Hematopoietic multipotent progenitor cell treated with erythropoietin and hydrocortisone succinate and interleukin-3 and kit ligand, for 15 days (in vitro differentiated cells): ENCODE data around the gene PGF.
"Not testable (repeated sequence)": the region's sequence is repeated elsewhere in the genome, so short reads cannot be mapped to it uniquely, and the experiment has no call there.

ENCODE experiments used
- DNase-seq: peaks from one replicate; pipeline ENCODE4 v3.0.0-alpha.2; 2015; ENCODE audit warnings: low spot score

Gene PGF

DNA sequence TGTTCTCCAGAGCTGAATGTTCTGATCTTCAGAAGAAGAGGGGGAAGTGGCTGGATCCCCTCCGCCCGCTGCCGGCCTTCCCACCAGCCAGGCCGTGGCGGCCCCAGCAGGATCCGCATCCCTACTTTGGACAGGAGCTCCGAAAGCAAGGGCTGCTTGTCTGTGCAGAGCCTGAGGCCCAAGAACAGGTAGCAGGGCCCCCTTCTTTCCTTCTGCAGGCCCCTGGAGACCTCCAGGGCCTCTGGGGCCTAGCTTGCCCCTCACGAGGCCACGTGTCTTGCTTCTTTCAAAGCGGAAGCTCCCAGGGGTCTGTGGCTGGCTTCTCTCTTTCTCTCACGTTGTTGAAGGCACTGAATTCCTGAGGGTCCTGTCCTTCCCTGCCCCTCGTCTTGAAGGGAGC, 13.2 kb downstream of the PGF start:
- DNase-seq, result no peak

DNA sequence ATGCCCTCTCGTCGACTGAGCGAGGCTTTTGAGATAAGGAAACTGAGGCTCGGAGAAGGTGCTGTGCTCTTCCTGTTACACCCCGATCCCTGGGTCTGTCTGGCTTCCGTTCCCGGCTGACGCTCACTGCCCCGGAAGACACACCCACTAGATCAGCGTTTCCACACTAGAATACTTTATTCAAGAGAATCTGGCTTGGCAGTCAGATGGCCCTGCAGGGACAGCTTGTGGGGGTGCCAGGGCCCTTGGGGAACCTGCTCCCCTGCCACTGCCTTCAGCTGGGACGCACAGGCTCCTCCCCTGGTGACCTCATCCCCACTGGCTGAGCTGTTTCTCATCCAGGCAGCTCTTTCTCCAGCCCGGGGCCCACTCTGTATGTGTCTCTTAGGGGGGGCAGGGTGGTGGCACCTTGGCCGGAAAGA, 13.7 kb downstream of the PGF start:
- peak; percentile 65 for DNase-seq

DNA sequence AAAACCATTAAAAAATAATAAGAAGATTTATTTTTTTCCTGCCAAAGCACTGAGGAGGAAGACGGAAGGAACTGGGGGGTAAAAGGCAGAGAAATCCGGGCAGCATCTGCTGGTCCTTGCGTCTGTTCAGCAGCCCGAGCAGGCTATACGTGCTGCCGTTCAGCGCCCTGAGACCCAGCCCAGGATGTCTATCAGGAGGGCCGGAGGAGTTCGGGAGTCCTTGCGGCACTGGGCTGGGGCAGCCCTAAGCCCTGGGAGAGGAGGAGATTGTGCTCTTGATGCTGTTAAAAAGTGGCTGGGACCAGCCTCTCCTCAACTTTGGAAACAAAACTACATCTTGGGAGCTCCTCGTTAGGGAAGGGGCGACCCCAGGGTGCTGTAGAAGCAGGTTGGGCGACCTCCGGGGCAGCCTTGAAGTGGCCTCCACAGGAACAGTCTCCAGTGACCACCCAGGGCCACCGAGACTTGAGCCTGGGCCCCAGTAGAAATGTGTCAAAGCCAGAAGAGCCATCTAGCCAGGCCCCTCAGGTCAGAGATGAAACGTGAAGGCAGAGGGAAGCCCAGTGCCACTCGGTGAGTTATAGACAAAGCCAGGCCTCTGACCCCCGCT, 14.3 kb downstream of the PGF start:
- DNase-seq, result no peak

DNA sequence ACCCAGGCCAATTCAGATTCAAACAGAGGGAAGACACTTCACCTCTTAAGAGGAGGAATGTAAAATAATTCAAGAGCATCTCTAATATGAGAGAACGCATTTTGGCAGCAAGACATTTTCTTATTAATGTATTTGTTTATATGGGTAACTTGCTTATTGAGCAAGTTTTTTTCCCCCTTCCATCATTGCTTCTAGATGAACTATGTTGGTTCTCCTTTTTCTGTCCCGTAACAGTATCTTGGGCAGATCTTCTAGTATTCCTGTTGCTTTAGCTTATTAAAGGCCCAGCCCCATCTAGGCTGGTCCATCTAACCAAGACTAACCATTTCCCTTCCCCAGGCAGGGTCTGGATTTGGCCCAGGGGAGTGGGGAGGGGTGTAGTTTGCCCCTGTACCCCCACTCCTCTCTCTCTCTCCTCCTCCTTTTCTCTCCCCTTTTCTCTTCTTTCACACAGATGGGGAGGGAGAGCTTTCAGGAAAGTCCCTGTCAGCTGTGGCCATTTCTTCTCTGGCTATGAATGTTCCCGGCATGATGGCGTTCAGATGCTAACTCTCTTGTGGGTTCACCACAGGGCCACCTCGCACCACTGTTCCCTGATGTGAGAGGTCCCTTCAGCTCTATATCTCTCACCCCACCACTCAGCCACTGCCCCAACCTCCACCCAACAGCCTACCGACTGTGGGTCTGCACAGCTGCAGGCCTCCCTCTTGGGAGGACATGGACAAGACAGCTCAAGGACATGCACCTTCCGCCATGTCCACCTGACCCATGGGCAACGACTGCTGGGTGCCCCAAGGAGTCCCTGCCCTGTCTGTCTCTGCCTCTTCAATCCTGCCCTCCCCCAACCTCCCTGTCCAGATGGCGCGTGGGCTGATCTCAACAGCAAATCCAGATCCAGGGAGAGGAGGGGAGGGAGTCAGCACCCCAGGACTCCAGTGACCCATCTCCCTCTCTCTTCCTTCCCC, 16.6 kb downstream of the PGF start:
- DNase-seq, result no peak

DNA sequence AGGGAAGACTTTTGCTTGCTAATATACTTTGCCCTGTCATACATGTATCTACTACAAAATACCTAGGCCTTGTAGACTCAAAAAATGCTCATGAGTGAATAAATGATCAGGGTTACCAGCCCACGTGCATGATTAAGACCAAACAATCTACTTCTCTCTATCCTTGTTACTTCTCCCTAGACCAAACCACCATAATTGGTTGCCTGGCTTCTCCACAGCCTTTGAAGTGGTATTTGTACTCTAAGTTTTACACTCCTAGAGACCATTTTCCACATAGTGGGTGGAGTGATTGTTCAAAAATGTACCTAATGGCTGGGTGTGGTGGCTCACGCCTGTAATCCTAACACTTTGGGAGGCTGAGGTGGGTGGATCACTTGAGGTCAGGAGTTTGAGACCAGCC, 18.2 kb downstream of the PGF start:
- no peak for DNase-seq

DNA sequence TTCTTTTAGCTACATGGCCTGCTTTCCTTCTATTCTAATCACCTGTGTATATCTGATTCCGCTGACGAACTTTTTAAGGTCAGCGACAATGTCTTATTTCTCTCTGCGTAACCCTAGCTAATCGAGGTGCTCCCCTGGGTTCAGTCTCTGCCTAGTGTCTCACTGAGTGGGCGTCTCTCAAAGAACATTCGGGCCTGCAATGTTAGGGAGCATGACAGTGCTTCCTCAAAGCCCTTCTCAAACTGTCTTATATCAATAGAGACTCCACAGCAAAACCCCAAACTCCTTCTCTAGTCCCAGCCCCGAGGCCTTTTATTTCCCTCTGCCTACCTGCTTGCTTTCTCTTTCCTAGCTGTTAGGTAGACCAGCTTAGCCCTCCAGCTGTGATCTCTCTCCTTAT, 18.7 kb downstream of the PGF start:
- no peak for DNase-seq

DNA sequence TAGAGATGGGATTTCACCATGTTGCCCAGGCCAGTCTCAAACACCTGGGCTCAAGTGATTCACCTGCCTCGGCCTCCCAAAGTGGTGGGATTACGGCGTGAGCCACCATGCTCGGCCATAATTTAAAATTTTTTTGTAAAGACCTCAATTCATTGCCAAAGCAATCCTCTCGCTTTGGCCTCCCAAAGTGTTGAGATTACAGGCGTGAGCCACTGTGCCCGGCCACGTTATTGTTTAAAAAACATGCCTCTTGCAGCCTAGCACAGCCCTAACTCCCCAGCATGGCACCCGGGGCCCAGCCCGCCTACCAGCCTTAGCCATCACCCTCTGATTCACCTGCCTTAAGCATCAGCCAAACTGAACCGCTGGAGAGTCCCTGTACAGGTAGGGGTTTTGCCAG, 19.2 kb downstream of the PGF start:
- no peak for DNase-seq

DNA sequence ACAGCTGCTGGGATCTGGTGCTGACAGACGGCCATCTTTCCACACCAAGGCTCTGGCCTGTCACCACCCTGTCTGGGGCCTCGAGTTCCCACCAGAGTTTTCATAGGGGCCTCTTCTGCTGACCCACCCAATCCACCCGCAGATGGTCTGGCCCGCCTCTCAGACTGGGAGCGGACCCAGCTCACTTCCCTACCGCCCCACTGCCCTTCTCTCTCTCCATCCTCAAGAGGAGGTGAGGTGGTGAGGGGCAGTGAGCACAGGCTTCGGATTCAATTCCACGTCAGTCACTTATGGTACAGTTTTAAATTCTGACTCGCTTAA, 20.1 kb downstream of the PGF start:
- DNase-seq, result no peak

DNA sequence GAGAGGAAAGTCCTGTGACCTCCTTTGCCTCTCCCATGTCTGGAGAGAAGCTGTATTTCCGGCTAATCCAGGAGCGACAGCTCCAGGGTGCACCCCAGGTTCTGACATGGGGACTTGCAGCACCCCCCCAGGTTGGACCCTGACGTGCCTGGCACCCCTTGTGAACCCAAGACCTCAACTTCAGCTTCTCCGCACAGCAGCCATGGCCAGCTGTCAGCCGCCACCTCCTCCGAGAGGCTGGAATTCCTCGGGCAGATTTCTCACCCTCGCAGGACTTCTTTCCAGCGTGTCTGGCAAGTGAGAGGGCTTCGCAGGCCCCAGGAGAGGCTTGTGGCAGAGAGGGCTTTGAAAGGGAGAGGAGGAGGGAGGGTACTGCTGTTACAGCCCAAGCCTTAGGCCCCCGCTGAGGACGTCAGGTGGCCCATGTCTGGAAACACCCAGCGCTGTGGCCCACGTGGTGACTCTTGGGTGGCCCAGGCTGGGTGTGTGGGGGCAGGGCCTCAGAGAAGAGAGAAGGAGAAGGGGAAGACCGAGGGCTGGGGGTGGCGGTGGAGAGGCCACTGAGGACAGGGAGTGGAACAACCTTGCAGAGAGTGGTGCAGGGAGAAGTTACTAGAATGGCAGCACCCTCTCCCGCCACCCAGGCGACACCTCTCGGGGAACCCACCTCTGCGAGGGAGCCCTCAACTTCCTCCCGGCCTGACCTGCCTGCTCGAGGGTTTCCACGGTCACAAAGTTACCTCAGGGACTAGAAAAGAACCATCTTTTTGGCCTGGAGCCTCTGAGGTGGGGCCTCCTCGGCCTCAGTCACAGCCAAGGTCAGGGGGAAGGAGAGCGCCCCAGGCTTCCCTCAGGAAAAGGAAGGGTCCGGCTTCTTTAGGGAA, 20.7 kb downstream of the PGF start:
- DNase-seq, result no peak

DNA sequence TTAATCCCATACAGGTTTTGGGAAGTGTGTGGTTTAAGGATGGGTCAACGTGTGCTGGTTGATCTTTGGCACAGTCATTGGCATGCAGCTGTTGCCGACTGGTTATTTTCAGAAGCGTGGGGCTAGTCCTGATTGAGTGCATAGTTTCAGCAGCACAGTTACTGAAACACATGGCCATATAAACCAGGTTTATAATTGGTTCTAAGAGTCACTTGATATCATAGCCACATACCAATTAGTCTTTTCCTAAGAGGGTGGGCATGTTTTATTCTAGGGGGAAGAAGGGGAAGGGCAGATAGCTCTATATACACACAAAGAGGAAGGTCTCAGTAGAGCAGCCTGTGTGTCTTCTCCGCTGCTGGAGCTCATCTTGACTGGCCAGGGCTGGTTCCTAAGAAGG, 21.4 kb downstream of the PGF start:
- DNase-seq, result no peak

DNA sequence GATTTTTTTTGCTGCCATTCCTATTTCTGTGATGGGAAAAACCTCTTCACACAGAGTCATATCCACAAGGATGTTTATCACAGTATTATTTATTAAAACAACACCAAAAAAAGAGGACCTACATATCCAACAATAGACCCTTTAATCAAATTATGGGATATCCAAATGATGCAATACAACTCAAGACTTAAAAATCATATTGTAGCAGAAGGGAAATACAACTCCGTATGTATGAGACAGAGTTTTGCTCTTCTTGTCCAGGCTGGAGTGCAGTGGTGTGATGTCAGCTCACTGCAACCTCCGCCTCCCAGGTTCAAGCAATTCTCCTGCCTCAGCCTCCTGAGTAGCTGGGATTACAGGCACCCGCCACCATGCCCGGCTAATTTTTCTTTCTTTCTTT, 22.5 kb downstream of the PGF start:
- DNase-seq, result not testable (repeated sequence)

DNA sequence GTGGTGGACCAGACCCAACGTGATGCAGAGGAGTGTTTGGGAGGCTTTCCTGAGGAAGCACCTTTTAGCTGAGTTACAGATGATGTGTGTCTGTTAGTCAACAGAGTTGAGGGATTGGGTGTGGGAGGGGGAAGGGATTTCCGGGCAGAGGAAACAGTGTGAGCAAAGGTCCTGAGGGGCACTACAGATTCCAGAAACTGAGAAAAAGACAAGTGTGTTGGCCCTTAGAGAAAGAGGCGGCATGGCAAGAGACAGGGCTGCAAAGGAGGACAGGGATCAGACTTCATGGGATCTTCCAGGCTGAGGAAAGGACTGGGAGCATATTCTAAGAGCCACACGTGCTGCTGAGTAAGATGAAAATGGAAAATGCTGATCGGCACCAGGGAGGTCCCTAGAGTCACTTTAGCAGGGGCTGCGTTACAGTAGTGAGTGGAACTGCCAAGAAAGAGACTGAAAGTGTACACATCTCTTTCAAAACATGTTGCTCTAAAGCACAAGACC, 22.9 kb downstream of the PGF start:
- DNase-seq, result no peak

DNA sequence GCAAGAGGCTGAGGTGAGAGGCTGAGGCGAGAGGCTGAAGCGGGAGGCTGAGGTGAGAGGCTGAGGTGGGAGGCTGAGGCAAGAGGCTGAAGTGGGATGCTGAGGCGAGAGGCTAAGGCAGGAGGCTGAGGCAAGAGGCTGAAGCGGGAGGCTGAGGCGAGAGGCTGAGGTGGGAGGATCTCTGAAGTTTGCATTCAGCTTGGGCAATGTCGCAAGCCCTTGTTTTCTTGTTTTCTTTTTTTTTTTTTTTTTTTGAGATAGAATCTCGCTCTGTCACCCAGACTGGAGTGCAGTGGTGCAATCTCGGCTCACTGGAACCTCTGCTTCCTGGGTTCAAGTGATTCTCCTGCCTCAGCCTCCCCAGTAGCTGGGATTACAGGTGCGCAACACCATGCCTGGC, 23.7 kb downstream of the PGF start:
- not testable (repeated sequence) for DNase-seq

DNA sequence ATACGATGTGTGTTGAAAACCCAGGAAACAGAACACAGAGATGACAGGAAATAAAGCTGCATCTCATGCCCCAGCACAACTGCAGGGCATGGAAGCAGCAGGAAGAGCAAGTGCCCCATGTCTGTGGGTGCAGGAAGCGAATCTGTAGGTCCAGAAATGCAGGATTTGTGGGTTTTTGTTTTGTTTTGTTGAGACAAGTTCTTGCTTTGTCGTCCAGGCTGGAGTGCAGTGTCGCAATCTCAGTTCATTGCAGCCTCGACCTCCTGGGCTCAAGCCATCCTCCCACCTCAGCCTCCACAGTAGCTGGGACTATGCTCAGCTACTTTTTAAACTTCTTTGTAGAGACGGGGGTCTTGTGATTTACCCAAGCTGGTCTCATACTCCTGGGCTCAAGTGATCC, 26.2 kb downstream of the PGF start:
- no peak for DNase-seq

DNA sequence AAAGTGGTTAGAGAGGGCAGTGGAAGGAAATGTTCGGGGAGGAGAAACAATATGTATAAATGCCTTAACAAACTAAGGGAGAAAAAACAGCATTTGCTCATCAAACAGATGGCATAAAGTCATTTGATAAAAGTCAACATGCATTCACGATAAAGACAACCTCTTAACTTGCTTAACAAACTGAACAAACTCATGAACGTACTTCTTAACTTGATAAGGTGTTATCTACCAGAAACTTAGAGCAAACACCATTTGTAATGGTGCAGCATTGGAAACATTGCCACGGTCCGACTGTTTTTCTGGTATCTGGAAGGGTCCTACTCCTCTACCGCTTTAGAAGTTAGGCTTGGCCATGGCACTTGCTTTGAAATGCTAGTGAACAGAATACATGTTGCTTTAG, 28.2 kb downstream of the PGF start:
- peak; percentile 74 for DNase-seq

DNA sequence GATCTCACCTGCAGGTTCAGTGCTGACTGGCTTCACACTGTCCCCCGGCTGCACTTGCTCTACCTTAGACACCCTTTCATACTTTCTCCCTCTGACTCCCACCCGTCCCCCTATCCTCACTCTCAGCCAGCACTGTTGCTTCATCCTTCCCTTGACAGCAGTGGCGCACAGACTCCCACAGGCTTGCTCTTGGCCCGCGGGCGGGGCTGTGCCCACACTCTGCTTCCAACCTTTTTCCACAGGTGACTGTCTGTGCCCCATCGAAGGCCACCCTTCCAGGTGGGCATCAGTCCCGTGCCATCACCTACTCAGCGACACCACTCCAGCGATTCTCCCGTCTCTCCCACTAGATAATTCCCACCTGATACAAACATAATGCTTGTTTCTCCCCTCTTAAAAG, 31.3 kb downstream of the PGF start:
- DNase-seq, result no peak

DNA sequence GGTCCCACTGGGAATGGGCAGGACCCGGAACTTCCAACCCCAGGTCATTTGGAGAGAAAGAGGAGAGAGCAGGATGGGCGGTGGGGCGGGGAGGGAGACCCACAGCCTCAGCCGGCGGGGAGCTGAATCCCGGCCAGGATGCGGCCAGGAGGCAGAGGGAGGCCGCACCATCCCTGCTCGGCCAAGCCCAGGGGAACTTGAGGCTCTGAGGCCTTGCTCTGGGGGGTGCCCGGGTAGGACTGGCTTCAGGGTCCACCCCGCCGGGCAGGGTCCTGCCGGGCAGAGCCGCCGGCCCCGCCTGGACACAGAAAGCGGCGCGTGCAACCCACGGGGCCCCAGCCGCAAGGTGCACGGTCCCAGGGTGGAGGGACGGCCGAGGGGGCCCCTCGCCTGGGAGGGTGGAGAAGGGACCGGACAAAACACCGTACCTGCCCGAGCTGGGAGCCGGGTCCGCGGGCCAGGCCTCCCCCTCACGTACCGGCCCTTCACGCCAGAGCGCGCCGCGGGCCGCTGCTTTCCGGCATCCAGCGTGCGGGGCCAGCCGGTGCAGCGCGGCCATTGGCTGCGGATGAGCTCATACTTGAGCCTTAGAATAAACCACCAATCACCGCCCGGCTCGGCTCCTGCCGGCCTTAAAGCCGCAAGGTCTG, 32.5 kb downstream of the PGF start, which contains the start of gene RPS6KL1:
Gene RPS6KL1 (minus strand): TSS at position 509 of the 650 bp plus-strand sequence. CDS start 1,719 bp downstream, outside the sequence.
- DNase-seq, result peak; percentile 79

DNA sequence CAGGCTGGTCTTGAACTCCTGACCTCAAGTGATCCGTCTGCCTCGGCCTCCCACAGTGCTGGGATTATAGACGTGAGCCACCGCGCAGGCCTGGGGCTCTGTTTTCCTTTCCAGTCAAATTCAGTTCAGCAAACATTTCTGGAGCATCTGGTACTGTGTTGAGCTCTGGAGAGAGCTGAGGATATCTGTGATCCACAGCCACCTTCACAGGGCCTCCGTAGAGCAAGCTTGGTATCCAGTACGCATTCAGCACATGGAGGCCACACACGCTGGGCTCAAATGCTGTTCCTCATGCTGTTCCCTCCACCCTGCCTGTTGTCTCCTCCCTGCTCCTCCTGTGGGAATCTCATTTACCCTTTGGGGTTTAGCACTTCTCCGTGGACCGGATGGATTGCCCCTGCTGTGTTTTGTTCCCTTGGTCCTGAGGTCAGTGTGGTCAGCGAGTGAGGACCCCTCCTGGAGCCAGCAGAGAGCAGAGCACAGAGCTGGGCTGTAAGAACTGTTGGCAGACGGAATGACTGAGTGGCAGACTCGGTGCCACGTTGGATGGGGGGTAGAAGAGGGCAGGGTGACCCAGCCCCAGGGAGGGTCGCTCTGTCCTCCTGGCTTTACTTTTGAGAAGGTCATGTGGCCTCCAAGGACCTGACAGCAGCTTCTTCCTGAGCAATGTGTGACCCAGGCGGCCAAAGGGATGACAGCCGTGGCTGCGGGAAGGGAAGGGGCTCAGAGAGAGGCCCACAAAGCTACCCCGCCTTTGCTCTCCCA, 33.2 kb downstream of the PGF start:
- no peak for DNase-seq

DNA sequence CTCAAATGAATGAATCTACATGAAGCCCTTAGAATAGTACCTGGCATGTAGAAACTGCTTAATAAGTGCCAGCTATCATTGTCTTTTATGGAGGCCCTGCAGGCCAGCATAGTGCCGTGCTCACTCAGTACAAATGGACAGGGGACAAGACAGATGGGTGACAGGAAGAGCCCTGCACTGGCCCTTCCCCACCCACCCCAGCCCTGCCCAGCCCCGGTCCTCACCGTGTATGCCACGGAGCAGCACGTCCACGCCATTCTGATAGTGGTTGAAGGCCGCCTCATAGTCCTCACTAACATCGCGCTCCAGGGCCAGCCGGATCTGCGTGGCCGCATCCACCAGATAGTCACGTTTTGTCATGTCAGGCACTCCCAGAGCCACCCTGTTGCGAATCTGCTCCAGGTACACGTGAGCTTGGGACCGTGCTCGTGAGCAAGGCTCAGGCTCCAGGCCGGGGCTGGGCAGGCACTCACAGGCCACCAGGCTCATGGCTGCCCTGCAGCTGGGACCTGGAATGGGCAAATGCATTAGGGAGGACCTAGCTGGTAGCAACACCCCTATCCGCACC, 34.3 kb downstream of the PGF start:
- DNase-seq, result no peak

DNA sequence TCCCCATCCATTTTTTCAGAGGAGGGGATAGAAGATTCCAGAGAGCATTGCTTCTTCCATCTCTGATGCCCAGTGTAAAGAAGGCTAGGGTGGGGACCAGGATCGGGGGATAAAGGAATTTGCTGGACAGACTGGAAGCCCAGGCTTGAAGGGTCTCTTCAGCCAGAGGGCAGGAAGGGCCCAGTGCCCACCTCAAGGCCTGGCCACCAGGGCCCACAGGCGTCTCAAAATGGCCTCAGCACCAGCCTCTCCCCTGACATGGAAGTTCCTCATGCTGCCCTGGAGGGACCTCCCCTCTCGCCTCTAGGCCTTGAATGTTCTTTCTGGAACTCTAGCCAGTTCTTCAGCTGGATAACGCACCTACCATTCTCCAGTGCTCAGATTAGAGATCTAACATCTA, 35.1 kb downstream of the PGF start:
- DNase-seq, result no peak
